Measurements from ENCODE around the gene HRH4. TPM values are rescaled to one million over a fixed set of nuclear protein-coding genes. Genes with fewer than 3 reads are reported as not detected.

Gene HRH4
- total RNA-seq, 1 experiment from 2014 or later: 0.15 TPM

DNA sequence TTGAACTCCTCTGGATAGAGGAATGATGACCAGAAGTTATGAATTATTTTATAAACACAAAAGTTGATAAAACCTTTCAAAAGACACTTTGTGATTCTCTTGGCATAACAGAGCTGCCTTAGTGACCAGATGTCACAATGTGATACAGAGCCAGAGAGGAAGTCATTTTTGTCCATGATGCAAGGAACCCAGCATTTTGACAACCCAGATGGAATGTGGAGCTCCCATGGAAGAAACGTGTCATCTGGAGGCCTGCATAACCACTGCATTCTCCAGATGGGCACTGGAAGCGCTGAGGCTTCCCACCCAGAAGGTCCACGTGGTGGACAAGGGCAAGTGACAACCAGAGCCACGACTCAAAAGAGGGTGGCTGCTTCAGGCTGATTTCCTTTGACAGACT, 30.1 kb downstream of the HRH4 start:
- CTCF ChIA-PET: no interaction called here
- no TSS peak for BruUV-seq (replicated peaks)

DNA sequence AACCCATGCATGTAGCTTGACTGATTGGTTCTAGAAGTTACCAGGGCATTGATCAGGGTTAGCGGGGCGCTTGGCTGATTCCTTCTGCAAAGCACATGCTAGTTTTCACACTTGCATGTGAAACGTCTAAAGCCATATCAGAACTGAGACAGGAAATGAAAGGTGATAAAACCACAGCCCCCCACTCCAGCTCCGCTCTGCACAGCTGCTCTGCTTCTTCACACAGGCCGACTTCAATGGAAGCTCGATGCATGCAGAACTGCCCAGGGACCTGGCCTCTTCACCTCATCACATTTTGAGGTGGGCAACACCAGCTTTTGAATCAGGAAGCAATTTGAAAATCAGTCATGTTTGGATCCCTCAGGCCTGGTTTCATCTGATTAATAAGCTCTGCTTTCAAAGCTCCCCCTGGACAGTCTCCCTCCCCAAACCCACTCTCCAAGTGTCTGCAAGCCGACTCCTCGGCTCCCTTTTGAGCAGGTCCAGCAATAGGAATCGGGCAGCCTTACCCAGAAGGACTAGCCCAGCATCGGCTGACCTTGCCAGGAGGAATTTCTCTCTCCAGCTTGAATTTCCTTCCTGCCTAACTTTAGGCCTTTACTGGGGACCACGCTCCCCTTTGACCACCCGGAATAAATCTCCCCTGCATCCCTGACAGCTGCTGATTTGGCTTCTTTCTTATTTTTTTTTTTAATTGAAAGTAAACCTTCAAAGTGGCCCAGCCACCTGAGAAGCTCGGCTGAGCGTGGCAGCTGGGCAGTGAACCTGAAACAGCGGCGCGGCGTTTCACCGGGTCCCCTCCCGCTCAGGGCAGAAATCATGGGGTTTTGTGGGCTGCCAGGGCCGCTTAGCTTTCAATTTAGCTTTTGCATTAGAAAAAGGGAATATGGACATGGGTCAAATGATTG, 31.7 kb downstream of the HRH4 start:
- no peaks in the 10 kb centered on the region for H3K9me3 ChIP-seq (ENCODE audit: low read depth, low read length, poor library complexity, severe bottlenecking)
- ChIA-PET POLR2A (ENCODE audit: low non-redundant PET) (no interaction called here), CTCF (no interaction called here)
- no peaks in the 10 kb centered on the region for H3K36me3 ChIP-seq (ENCODE audit: insufficient read depth, low read length, poor library complexity, severe bottlenecking)
- intact Hi-C loops (cut with micrococcal nuclease; ENCODE audit: unreplicated experiment): loop anchor here (2.0 kb wide), 1 partner anchor 131 kb away; no protein-coding TSS in a partner anchor
- no peaks in the 10 kb centered on the region for H3K4me1 ChIP-seq (ENCODE audit: insufficient read depth, low read length, poor library complexity, severe bottlenecking)
- H3K27me3 ChIP-seq (replicated peaks; ENCODE audit: insufficient read depth, low read depth, low read length, poor library complexity): peaks cover 5% of the 10 kb centered on the region
- no peak for TF ChIP-seq EZH2 (IDR thresholded peaks at IDR 0.05; ENCODE audit: borderline replicate concordance, low read depth, low read length, poor library complexity, severe bottlenecking)
- TF ChIP-seq, protein P1, sequence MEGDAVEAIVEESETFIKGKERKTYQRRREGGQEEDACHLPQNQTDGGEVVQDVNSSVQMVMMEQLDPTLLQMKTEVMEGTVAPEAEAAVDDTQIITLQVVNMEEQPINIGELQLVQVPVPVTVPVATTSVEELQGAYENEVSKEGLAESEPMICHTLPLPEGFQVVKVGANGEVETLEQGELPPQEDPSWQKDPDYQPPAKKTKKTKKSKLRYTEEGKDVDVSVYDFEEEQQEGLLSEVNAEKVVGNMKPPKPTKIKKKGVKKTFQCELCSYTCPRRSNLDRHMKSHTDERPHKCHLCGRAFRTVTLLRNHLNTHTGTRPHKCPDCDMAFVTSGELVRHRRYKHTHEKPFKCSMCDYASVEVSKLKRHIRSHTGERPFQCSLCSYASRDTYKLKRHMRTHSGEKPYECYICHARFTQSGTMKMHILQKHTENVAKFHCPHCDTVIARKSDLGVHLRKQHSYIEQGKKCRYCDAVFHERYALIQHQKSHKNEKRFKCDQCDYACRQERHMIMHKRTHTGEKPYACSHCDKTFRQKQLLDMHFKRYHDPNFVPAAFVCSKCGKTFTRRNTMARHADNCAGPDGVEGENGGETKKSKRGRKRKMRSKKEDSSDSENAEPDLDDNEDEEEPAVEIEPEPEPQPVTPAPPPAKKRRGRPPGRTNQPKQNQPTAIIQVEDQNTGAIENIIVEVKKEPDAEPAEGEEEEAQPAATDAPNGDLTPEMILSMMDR (conservative IDR thresholded peaks at IDR 0.05; ENCODE audit: low read depth, low read length): no peak
- H3K4me3 ChIP-seq (ENCODE audit: low read depth, low read length, poor library complexity, severe bottlenecking): no peak overlapping the region
- no TSS peak for BruUV-seq (replicated peaks)
- no peak overlapping the region for H3K27ac ChIP-seq (ENCODE audit: low read depth, low read length, poor library complexity, severe bottlenecking)
- no peak for DNase-seq (ENCODE audit: low spot score)

More for the DNA sequence above, 30.1 kb downstream of the HRH4 start:
- Histone ChIP-seq H3K9me3 (ENCODE audit: low read depth, low read length, poor library complexity, severe bottlenecking) (no peaks in the 10 kb centered on the region), H3K27me3 (replicated peaks; ENCODE audit: insufficient read depth, low read depth, low read length, poor library complexity) (peaks cover 5% of the 10 kb centered on the region), H3K36me3 (ENCODE audit: insufficient read depth, low read length, poor library complexity, severe bottlenecking) (no peaks in the 10 kb centered on the region), H3K4me1 (ENCODE audit: insufficient read depth, low read length, poor library complexity, severe bottlenecking) (no peaks in the 10 kb centered on the region), H3K27ac (ENCODE audit: low read depth, low read length, poor library complexity, severe bottlenecking) (no peak overlapping the region), H3K4me3 (ENCODE audit: low read depth, low read length, poor library complexity, severe bottlenecking) (no peak overlapping the region)
- intact Hi-C loops (cut with micrococcal nuclease; ENCODE audit: unreplicated experiment): loop anchor here (2.0 kb wide), 1 partner anchor 130 kb away; no protein-coding TSS in a partner anchor
- TF ChIP-seq EZH2 (IDR thresholded peaks at IDR 0.05; ENCODE audit: borderline replicate concordance, low read depth, low read length, poor library complexity, severe bottlenecking): no peak
- TF ChIP-seq, protein P1 (conservative IDR thresholded peaks at IDR 0.05; ENCODE audit: low read depth, low read length): no peak
- no peak for DNase-seq (ENCODE audit: low spot score)
- POLR2A ChIA-PET (ENCODE audit: low non-redundant PET): no interaction called here

DNA sequence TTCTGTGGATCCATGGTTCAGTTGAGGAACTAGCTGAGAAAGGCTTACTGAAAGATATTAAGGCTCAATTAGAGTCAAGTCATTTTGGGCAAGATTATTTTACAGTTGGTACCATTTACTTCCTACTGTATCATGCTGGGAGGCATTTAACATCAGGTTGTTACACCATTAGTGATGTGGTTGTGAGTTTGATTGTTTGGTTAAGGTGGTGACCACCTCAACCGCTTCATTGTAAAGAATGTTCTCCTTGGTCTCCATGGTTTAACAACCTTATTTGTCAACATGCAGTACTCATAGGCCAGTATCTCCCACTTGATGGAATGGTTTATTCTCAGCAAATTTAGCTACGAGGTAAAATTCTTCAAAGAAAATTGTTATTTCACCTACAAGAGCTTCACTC, 34.1 kb downstream of the HRH4 start:
- H3K27me3 ChIP-seq (replicated peaks; ENCODE audit: insufficient read depth, low read depth, low read length, poor library complexity): peaks cover 5% of the 10 kb centered on the region
- no peaks in the 10 kb centered on the region for H3K9me3 ChIP-seq (ENCODE audit: low read depth, low read length, poor library complexity, severe bottlenecking)
- H3K4me1 ChIP-seq (ENCODE audit: insufficient read depth, low read length, poor library complexity, severe bottlenecking): no peaks in the 10 kb centered on the region
- intact Hi-C loops (cut with micrococcal nuclease; ENCODE audit: unreplicated experiment): no loop called here
- DNase-seq (ENCODE audit: low spot score): no peak
- ChIA-PET CTCF (no interaction called here), POLR2A (ENCODE audit: low non-redundant PET) (no interaction called here)
- TF ChIP-seq, protein P1 (conservative IDR thresholded peaks at IDR 0.05; ENCODE audit: low read depth, low read length): no peak
- TF ChIP-seq EZH2 (IDR thresholded peaks at IDR 0.05; ENCODE audit: borderline replicate concordance, low read depth, low read length, poor library complexity, severe bottlenecking): no peak
- H3K27ac ChIP-seq (ENCODE audit: low read depth, low read length, poor library complexity, severe bottlenecking): no peak overlapping the region
- BruUV-seq (replicated peaks): no TSS peak
- no peaks in the 10 kb centered on the region for H3K36me3 ChIP-seq (ENCODE audit: insufficient read depth, low read length, poor library complexity, severe bottlenecking)
- no peak overlapping the region for H3K4me3 ChIP-seq (ENCODE audit: low read depth, low read length, poor library complexity, severe bottlenecking)

All from A673 (cell line).